Measurements from ENCODE around the gene ELMOD3.

GRCh38 chr2:85357736-85358135, 3.2 kb downstream of the ELMOD3 start:
- no peak for TF ChIP-seq CTCF (IDR thresholded peaks at IDR 0.05)
- no peak for TF ChIP-seq YY1 (IDR thresholded peaks at IDR 0.05; ENCODE audit: low read depth)
- TF ChIP-seq RXRA (IDR thresholded peaks at IDR 0.05; ENCODE audit: borderline replicate concordance, low read depth): no peak
- TF ChIP-seq, protein P1, sequence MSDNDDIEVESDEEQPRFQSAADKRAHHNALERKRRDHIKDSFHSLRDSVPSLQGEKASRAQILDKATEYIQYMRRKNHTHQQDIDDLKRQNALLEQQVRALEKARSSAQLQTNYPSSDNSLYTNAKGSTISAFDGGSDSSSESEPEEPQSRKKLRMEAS (IDR thresholded peaks at IDR 0.05; ENCODE audit: low read depth): no peak
- TF ChIP-seq TAF1 (IDR thresholded peaks at IDR 0.05; ENCODE audit: borderline replicate concordance, low read depth, low read length): no peak
- TF ChIP-seq GABPA (IDR thresholded peaks at IDR 0.05; ENCODE audit: low read depth): no peak
- no peak for TF ChIP-seq RAD21 (IDR thresholded peaks at IDR 0.05; ENCODE audit: low read length)
- no peak for TF ChIP-seq TCF12 (IDR thresholded peaks at IDR 0.05)
- TF ChIP-seq POLR2AphosphoS5 (IDR thresholded peaks at IDR 0.05; ENCODE audit: low read depth, low read length): no peak
- TF ChIP-seq EP300 (IDR thresholded peaks at IDR 0.05; ENCODE audit: borderline replicate concordance in 1 of 2, low read depth in 1 of 2, low read length in 1 of 2): no peak
- TF ChIP-seq, protein P2, sequence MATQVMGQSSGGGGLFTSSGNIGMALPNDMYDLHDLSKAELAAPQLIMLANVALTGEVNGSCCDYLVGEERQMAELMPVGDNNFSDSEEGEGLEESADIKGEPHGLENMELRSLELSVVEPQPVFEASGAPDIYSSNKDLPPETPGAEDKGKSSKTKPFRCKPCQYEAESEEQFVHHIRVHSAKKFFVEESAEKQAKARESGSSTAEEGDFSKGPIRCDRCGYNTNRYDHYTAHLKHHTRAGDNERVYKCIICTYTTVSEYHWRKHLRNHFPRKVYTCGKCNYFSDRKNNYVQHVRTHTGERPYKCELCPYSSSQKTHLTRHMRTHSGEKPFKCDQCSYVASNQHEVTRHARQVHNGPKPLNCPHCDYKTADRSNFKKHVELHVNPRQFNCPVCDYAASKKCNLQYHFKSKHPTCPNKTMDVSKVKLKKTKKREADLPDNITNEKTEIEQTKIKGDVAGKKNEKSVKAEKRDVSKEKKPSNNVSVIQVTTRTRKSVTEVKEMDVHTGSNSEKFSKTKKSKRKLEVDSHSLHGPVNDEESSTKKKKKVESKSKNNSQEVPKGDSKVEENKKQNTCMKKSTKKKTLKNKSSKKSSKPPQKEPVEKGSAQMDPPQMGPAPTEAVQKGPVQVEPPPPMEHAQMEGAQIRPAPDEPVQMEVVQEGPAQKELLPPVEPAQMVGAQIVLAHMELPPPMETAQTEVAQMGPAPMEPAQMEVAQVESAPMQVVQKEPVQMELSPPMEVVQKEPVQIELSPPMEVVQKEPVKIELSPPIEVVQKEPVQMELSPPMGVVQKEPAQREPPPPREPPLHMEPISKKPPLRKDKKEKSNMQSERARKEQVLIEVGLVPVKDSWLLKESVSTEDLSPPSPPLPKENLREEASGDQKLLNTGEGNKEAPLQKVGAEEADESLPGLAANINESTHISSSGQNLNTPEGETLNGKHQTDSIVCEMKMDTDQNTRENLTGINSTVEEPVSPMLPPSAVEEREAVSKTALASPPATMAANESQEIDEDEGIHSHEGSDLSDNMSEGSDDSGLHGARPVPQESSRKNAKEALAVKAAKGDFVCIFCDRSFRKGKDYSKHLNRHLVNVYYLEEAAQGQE (IDR thresholded peaks at IDR 0.05; ENCODE audit: low read depth, low read length): no peak
- no peak for TF ChIP-seq NRF1 (IDR thresholded peaks at IDR 0.05; ENCODE audit: low read depth, low read length)
